Measurements from ENCODE around the gene FLG2. TPM values are rescaled to one million over a fixed set of nuclear protein-coding genes. Genes with fewer than 3 reads are reported as not detected.

FLG2 gene
- not detected in 5 replicates for total RNA-seq (2022; extraction: Qiagen RNA extraction)

GRCh38 chr1:152359906-152360305 lies at the start of gene FLG2:
TSS of gene FLG2 (minus strand) at chr1:152360006. CDS start at chr1:152358884, 1,122 bp downstream.

GRCh38 chr1:152325111-152325510 lies 34.7 kb downstream of the FLG2 start, which contains the start of gene FLG:
TSS of gene FLG (minus strand) at chr1:152325239. CDS start at chr1:152315456, 9,783 bp downstream.

Other genes starting within 250 kb of the FLG2 start
- gene TCHH, start 244.6 kb downstream of the FLG2 start, total RNA-seq (2022; extraction: Qiagen RNA extraction) = 0.20 to 0.26 TPM (median 0.24 TPM) in 5 replicates
- not detected in 5 replicates for gene RPTN, start 200.8 kb downstream of the FLG2 start, total RNA-seq (2022; extraction: Qiagen RNA extraction)
- not detected in 5 replicates for gene HRNR, start 135.8 kb downstream of the FLG2 start, total RNA-seq (2022; extraction: Qiagen RNA extraction)
- gene FLG, start 34.8 kb downstream of the FLG2 start, total RNA-seq (2022; extraction: Qiagen RNA extraction) = 0.01 TPM in 2 of 5 replicates, not detected in the others
- gene CRNN, start 54.3 kb upstream of the FLG2 start, total RNA-seq (2022; extraction: Qiagen RNA extraction) = not detected in 5 replicates
- gene LCE5A, start 150.8 kb upstream of the FLG2 start, total RNA-seq (2022; extraction: Qiagen RNA extraction) = not detected in 5 replicates
- 0.17 to 0.49 TPM (median 0.36 TPM) in 5 replicates for gene CRCT1, start 154.5 kb upstream of the FLG2 start, total RNA-seq (2022; extraction: Qiagen RNA extraction)
- 0.16 to 0.17 TPM in 2 of 5 replicates, not detected in the others for gene LCE3E, start 206.8 kb upstream of the FLG2 start, total RNA-seq (2022; extraction: Qiagen RNA extraction)
- gene LCE3D, start 220.5 kb upstream of the FLG2 start, total RNA-seq (2022; extraction: Qiagen RNA extraction) = 0.44 to 1.3 TPM (median 0.64 TPM) in 5 replicates
- not detected in 5 replicates for gene LCE3C, start 240.2 kb upstream of the FLG2 start, total RNA-seq (2022; extraction: Qiagen RNA extraction)

Measured in A549 treated with CORT108297 at 1 μM for 4 hours (cell line).